Measurements from ENCODE around the gene FCSK. TPM values are rescaled to one million over a fixed set of nuclear protein-coding genes. Genes with fewer than 3 reads are reported as not detected.
"Not testable (repeated sequence)": the region's sequence is repeated elsewhere in the genome, so short reads cannot be mapped to it uniquely, and the experiment has no call there.

FCSK gene
- total and polyA plus RNA-seq, 2 of the 8 experiments (the other 6 are each of a cell fraction or from before 2014, with no cell fraction given), result 4.6 to 5.1 TPM

DNA sequence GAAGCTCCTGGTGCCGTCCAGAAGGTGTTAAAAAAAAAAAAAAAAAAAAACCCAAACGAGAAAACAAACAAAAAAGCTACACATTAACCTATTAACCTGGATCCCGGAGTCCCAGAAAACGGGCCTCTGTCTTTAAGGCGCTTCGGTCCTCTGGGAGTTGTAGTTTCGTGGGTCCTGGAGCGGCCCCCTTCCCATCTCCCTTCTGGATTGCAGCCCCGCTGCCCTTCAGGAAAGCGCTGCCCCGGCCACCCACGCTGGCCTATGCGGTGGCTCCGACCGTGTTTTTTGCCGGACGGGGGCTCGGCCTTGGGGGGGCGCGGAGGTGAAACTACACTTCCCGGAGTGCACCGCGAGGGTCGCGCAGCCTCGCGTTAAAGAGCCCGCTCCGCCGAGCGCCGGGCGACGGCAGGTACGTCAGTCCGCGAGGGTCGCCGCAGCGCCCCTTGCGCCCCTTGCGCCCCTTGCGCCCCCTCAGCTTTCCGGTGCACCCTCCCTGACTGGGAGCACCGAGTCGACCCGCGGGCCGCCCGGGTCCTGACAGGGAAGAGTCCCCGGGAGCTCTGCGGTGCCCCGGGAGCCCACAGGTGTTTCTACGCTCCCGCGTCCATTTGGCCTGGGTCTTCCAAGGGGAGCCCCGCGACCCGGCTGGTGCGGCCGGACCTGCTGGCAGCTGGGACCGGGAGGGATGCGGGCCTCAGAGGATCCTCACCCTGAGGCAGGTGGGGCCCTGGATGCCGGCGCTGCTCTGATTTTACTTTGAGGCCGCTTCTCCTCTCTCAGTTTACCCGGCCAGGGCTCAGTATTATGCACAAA lies at the start of gene FCSK (continued):
- TF ChIP-seq TAF1 (IDR thresholded peaks at IDR 0.05; ENCODE audit: low read depth, low read length) (peak; percentile 38), KDM4A (IDR thresholded peaks at IDR 0.05; ENCODE audit: low read depth, low read length, severe bottlenecking) (peak; percentile 91)

- peaks cover 0 to 14% of the 10 kb centered on the region in 2 experiments; a peak in 2 of 4 replicates for H3K79me2 ChIP-seq (ENCODE audit: control insufficient read depth in 1 of 2, insufficient read depth in 2 of 2, low read length in 2 of 2)
- POLR2A ChIA-PET (ENCODE audit: partially characterized antibody), result interaction anchor here (1.2 kb wide), 1 partner anchor 24 kb away, joined by 6 read pairs; no protein-coding TSS in a partner anchor
Measured at GRCh38 chr16:70406104-70406503, 48.3 kb upstream of the FCSK start.

More at GRCh38 chr16:70406104-70406503, 48.3 kb upstream of the FCSK start:
- not testable (repeated sequence) for H3K56ac ChIP-seq (replicated peaks; ENCODE audit: insufficient read length, low read depth, low read length); H3K4me3 ChIP-seq (ENCODE audit: extremely low read depth in 1 of 4, insufficient read depth in 2 of 4, low read depth in 3 of 4, low read length in 4 of 4); H2AFZ ChIP-seq (ENCODE audit: low read length); FAIRE-seq; H2BK120ac ChIP-seq (replicated peaks; ENCODE audit: low read depth, low read length); H3K79me1 ChIP-seq (ENCODE audit: low read depth, low read length); H2BK12ac ChIP-seq (ENCODE audit: low read depth, low read length); H3K9ac ChIP-seq (replicated peaks in 1 of 4; ENCODE audit: extremely low read depth in 1 of 4, low read depth in 3 of 4, low read length in 3 of 4); H3K4ac ChIP-seq (replicated peaks; ENCODE audit: insufficient read length, low read depth, low read length); H3K18ac ChIP-seq (ENCODE audit: extremely low read depth, low read length); H3K27me3 ChIP-seq (replicated peaks in 1 of 4; ENCODE audit: control insufficient read depth in 3 of 4, extremely low read depth in 1 of 4, insufficient read depth in 3 of 4, low read length in 3 of 4); H2AK5ac ChIP-seq (ENCODE audit: low read depth, low read length); H3K4me2 ChIP-seq (ENCODE audit: insufficient read depth in 1 of 2, low read depth in 2 of 2, low read length in 2 of 2); H2BK20ac ChIP-seq (ENCODE audit: low read length); H4K91ac ChIP-seq (replicated peaks; ENCODE audit: insufficient read length, low read length); H3K27ac ChIP-seq (ENCODE audit: low read depth, low read length); H4K20me1 ChIP-seq (replicated peaks in 1 of 2; ENCODE audit: control insufficient read depth in 1 of 2, insufficient read depth in 2 of 2, low read length in 2 of 2); H3K36me3 ChIP-seq (ENCODE audit: control insufficient read depth in 2 of 4, insufficient read depth in 4 of 4, low read length in 3 of 4); H3K14ac ChIP-seq (ENCODE audit: insufficient read length); H4K5ac ChIP-seq (ENCODE audit: insufficient read length, low read depth, low read length); H2BK15ac ChIP-seq (ENCODE audit: low read length); H4K8ac ChIP-seq (ENCODE audit: extremely low read depth, insufficient read depth, low read length); H3K23me2 ChIP-seq (ENCODE audit: low read depth, low read length); H3K23ac ChIP-seq (ENCODE audit: insufficient read length); DNase-seq (ENCODE audit: low read depth in 1 of 2, low spot score in 2 of 2); H2BK5ac ChIP-seq (ENCODE audit: low read depth, low read length); H3K9me3 ChIP-seq (ENCODE audit: insufficient read depth in 2 of 2, low read depth in 1 of 2, low read length in 1 of 2)
- WGBS, 2 experiments (ENCODE audit: extremely low coverage in 1 of 2, insufficient coverage in 1 of 2, insufficient read length in 1 of 2, insufficient replicate concordance in 2 of 2, low coverage in 1 of 2, low lambda C conversion rate in 2 of 2, missing lambda C conversion rate in 1 of 2), result 91% methylated on average over 5 of the region's 5 CpGs; no CpG with 5 or more reads in 1 of the 2 experiments
- H3K4me1 ChIP-seq (replicated peaks in 1 of 4; ENCODE audit: control insufficient read depth in 3 of 4, insufficient read depth in 4 of 4, low read length in 3 of 4), result peaks cover 2 to 15% (median 7%) of the 10 kb centered on the region in 4 experiments
- CTCF ChIA-PET (ENCODE audit: partially characterized antibody), result interaction anchor here (0.6 to 4.5 kb wide), 5 partner anchors 11 to 65 kb away, joined by 3 to 23 read pairs (median 5); no protein-coding TSS in a partner anchor
